HG03558 (cell line): Measurements from ENCODE around the gene UCMA.
"Not testable (repeated sequence)": the region's sequence is repeated elsewhere in the genome, so short reads cannot be mapped to it uniquely, and the experiment has no call there.

Experiments
- ATAC-seq: cut with Tn5 transposase; IDR thresholded peaks from one replicate; pipeline ENCODE4 v1.9.1; 2021; ENCODE audit warnings: moderate number of reproducible peaks; ENCODE audit not compliant: unreplicated experiment; ENCODE audit errors: extremely low read depth

Gene UCMA

GRCh38 chr10:13234736-13235135 lies 562 bp upstream of the UCMA start:
- ATAC-seq = not testable (repeated sequence)

GRCh38 chr10:13233358-13233757 lies 816 bp downstream of the UCMA start:
- no peak for ATAC-seq

DNA sequence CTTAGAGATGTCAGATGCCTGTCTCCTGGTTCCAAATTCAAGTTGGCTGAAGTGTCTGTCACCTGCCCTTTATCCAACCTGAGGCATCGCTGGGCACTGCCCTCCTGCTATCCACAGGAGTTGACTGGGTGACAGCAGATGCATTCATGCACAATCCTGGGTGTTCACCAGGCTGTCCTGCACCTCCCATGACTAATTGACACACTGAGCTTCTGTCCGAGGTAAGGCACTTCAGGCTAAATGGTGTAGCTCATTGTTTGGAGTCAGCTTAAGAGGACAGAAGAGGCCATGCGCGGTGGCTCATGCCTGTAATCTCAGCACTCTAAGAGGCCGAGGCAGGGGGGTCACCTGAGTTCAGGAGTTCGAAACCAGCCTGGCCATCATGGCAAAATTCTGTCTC lies 2.4 kb downstream of the UCMA start:
- no peak for ATAC-seq

DNA sequence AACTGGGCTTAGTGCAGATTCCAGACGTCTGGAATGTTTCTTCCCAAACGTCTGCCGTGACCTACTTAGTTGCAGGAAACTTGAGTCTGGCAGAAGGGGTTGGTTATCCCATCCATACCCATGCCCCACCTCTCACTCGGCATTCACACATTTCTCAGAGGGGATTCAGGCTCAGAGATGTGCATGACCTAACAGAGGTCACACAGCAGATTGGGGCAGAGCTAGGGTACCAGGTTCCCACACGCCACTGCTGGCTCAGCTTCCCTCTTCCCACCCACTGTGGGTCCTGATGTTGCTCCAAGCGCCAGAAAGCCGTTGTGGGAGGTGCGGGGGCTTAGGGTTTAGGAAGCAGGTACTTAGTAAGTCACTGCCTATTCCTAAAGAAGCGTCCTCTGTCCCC lies 3.0 kb downstream of the UCMA start:
- no peak for ATAC-seq

- ATAC-seq = no peak
Observed at GRCh38 chr10:13227031-13227430, 7.1 kb downstream of the UCMA start.

DNA sequence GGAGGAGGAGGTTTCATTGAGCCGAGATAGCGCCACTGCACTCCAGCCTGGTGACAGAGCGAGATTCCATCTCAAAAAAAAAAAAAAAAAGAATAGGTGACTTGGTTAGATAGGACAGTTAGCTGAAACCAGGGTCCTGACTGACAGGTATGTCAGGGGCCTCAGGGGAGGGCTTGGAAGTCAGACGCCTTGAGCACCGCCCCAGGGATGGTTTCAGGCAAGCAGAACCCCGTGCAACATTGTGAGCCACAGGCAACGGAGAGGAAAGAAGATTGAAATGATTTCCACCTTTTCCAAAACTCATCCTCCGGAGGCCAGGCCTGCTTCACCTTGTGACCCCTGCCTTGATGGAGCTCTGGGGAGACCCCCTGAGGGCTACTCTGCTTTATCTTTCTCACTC lies 8.6 kb downstream of the UCMA start:
- ATAC-seq = no peak

GRCh38 chr10:13224210-13224995 lies 9.8 kb downstream of the UCMA start:
- ATAC-seq = no peak

- no peak for ATAC-seq
Observed at GRCh38 chr10:13223241-13223640, 10.9 kb downstream of the UCMA start.

DNA sequence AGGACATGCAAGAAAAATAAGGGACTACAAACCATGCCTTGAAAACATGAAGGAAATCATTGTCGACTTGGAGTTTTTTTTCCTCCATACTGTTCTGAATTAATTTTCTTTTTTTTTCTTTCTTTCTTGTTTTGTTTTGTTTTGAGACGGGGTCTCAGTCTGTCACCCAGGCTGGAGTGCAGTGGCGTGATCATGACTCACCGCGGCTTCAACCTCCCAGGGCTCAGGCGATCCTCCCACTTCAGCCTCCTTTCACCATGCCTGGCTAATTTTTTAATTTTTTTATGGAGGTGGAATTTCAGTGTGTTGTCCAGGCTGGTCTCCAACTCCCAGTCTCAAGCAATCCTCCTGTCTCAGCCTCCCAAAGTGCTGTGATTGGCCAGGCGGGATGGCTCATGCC lies 11.6 kb downstream of the UCMA start:
- no peak for ATAC-seq

DNA sequence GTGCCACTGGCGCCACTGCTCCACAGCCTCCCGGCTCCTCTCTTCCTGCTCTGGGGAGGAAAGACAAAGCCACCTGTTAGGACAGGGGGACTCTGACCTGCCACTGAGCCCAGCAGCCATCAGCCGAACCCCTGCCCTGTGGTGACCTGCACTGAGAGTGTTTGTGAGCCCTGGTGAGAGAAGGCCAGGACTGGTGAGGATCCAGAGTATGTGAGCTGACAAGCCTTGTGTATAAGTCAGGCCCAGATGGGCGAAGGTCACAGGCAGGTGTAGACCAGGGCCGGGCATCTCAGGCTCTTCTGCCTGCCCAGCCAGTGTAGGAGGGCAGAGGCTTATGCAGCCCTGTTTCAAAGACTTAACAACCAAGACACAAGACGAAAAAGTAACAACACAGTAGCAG lies 12.0 kb downstream of the UCMA start:
- ATAC-seq = no peak

DNA sequence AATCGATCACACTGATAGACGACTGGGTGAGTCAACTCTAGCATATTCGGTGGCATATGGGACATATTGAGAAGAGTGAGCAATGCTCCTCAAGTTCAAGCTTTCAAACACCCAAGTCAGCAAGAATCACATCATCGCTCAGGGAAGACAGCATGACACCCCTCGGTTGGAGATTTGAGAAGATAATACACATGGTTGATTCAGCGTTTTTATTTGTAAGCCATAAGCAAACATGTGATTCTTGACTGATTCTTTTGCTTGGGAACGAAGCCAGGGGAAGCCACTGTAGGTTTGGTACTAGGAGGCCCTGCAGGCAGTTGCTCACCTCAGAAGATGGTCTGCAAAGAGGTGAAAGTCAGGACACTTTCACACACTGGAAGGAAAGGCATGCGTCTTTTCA lies 12.6 kb downstream of the UCMA start:
- ATAC-seq = no peak

DNA sequence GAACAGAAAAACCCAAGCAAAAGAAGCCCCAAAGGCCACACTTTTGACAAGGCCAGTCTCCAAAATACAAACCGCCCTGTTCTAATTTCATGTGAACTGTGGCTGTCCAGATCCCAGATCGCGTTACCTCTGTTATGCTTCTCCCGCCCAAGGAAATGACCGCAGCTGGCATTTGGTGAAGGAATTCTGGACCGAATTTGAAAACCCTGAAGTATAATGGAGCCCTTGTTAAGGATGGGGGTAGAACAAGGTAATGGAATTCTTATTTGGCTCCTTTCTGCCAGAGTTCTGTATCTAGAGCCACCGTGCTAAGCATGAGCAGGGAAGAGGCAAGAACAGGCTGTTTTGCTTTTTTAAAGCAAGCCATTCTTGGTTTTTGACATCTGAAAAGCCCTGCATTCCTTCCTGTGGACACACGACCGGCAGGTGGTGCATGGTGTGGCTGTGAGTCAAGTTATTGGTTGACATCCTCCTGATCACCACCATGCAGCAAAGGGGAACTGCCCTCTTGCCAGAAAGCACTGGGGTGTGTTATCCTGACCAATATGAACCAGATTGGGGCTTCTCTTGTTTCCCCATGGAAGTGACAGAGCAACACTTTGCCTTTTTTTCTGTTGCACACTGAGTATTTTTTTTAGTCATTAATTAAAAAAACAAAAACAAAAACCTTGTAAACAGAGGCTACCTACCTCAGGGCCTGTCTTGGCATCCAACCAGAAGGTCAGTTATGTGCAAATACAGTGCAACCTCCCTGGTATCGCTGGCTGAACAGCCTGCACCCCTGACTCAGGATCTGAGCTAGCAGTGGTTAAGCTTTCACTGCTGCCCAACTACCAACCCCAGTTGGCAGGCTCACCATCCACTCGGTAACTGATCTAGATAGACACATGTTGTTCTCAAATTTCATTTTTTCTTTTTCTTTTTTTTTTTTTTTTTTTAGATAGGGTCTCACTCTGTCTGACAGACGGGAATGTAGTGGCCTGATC lies 14.2 kb downstream of the UCMA start:
- ATAC-seq = no peak

DNA sequence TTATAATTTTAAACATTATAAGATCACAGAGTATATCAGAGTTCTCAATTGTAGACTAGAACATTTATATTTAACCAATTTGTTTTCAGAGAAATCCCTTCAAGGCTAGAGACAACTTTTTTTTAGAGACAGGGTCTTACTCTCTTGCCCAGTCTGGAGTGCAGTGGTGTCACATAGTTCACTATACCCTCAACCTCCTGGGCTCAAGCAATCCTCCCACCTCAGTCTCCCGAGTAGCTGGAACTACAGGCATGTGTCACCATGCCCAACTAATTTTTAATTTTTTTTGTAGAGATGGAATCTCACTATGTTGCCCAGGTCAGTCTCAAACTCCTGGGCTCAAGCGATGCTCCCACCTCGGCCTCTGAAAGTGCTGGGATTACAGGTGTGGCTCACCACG lies 15.3 kb downstream of the UCMA start:
- no peak for ATAC-seq

DNA sequence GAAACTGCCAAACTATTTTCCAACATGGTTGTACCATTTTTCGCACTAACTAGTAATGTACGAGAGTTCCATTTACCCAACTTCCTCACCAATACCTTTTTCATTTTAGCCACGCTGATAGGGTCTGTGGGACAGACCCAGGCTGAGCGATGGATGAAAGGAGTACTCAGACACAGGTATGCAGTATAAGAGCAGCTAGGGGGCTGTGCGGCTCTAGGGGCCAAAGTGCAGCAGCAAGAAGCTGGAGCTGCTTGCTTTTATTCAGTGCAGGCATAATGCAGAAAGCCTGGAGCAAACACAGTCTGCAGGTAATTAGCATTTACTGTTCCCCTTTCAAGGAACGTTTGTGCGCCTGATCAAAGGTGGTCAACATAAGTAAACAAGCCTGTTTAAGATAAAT lies 21.0 kb downstream of the UCMA start:
- ATAC-seq = no peak

GRCh38 chr10:13206546-13207443 lies 27.4 kb downstream of the UCMA start:
- no peak for ATAC-seq

- no peak for ATAC-seq
Observed at GRCh38 chr10:13206091-13206490, 28.1 kb downstream of the UCMA start.

DNA sequence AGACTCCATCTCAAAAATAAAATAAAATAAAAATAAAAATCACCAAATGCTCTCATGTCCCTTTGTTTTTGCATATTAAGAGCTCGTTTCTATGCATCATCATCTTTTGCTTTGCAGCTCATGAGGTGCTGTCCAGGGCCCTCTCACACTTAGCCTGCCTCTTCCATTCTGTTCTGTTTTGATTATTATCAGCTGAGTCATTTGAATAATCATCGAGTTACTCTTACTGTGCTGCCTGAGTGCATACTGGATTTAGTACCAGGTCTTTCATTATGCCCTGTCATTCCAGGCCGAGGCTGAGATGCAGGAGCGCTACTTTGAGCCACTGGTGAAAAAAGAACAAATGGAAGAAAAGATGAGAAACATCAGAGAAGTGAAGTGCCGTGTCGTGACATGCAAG lies 33.0 kb downstream of the UCMA start:
- ATAC-seq = no peak

- ATAC-seq = no peak
Observed at GRCh38 chr10:13195016-13195415, 39.2 kb downstream of the UCMA start.

GRCh38 chr10:13193637-13194036 lies 40.5 kb downstream of the UCMA start:
- no peak for ATAC-seq

- no peak for ATAC-seq
Observed at GRCh38 chr10:13191362-13191761, 42.8 kb downstream of the UCMA start.
